Panc1 (cell line): Measurements from ENCODE around the gene XRCC4.

ENCODE experiments used
- CTCF ChIP-seq: fragments of 450-650 bp; IDR thresholded peaks from 2 replicates; pipeline ENCODE4 v1.5.1; 2017; ENCODE audit warnings: mild to moderate bottlenecking
- TF ChIP-seq, protein P1 (sequence below), 2 experiments: IDR thresholded peaks; 2 replicates each; pipeline ENCODE4 v1.6.1; 2011 to 2012; ENCODE audit warnings: low read depth in 2 of 2, control low read depth in 1 of 2, low read length in 1 of 2, mild to moderate bottlenecking in 1 of 2, moderate library complexity in 1 of 2; ENCODE audit not compliant: insufficient read depth in 1 of 2

- TF ChIP-seq CTCF: no peak
- TF ChIP-seq, protein P1, sequence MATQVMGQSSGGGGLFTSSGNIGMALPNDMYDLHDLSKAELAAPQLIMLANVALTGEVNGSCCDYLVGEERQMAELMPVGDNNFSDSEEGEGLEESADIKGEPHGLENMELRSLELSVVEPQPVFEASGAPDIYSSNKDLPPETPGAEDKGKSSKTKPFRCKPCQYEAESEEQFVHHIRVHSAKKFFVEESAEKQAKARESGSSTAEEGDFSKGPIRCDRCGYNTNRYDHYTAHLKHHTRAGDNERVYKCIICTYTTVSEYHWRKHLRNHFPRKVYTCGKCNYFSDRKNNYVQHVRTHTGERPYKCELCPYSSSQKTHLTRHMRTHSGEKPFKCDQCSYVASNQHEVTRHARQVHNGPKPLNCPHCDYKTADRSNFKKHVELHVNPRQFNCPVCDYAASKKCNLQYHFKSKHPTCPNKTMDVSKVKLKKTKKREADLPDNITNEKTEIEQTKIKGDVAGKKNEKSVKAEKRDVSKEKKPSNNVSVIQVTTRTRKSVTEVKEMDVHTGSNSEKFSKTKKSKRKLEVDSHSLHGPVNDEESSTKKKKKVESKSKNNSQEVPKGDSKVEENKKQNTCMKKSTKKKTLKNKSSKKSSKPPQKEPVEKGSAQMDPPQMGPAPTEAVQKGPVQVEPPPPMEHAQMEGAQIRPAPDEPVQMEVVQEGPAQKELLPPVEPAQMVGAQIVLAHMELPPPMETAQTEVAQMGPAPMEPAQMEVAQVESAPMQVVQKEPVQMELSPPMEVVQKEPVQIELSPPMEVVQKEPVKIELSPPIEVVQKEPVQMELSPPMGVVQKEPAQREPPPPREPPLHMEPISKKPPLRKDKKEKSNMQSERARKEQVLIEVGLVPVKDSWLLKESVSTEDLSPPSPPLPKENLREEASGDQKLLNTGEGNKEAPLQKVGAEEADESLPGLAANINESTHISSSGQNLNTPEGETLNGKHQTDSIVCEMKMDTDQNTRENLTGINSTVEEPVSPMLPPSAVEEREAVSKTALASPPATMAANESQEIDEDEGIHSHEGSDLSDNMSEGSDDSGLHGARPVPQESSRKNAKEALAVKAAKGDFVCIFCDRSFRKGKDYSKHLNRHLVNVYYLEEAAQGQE (IDR thresholded peaks at IDR 0.05; ENCODE audit: insufficient read depth in 1 of 2, low read depth in 2 of 2, low read length in 1 of 2): no peak
Observed at GRCh38 chr5:83371726-83372125, 294.4 kb downstream of the XRCC4 start.
